ENCODE measurements around the gene RNF222.

RNF222 gene

GRCh38 chr17:8386841-8387240, 10.8 kb downstream of the RNF222 start:
- no peak overlapping the region for H3K4me3 ChIP-seq (ENCODE audit: low read depth, low read length)
- no peak for DNase-seq (ENCODE audit: low read depth)
- TF ChIP-seq POLR2A (IDR thresholded peaks at IDR 0.05; ENCODE audit: extremely low read depth, insufficient read length) (no peak), MAX (IDR thresholded peaks at IDR 0.05; ENCODE audit: low read depth, low read length) (no peak), MYC (IDR thresholded peaks at IDR 0.05; ENCODE audit: low read depth, low read length) (no peak), CTCF (IDR thresholded peaks at IDR 0.05; ENCODE audit: low read depth, low read length) (no peak)

GRCh38 chr17:8384801-8385378, 12.7 kb downstream of the RNF222 start:
- DNase-seq (ENCODE audit: low read depth) = no peak
- TF ChIP-seq MYC (IDR thresholded peaks at IDR 0.05; ENCODE audit: low read depth, low read length) = no peak
- TF ChIP-seq CTCF (IDR thresholded peaks at IDR 0.05; ENCODE audit: low read depth, low read length) = no peak
- no peak for TF ChIP-seq MAX (IDR thresholded peaks at IDR 0.05; ENCODE audit: low read depth, low read length)
- TF ChIP-seq POLR2A (IDR thresholded peaks at IDR 0.05; ENCODE audit: extremely low read depth, insufficient read length) = no peak
- H3K4me3 ChIP-seq (ENCODE audit: low read depth, low read length) = no peak overlapping the region

GRCh38 chr17:8383143-8383822, 14.3 kb downstream of the RNF222 start, which contains the start of gene RPL26:
RPL26 (minus strand) TSS chr17:8383193; CDS start chr17:8382310, 883 bp downstream.
- peak; percentile 94 for DNase-seq (ENCODE audit: low read depth)
- TF ChIP-seq MYC (IDR thresholded peaks at IDR 0.05; ENCODE audit: low read depth, low read length) = peak; percentile 85
- peak; percentile 38 for TF ChIP-seq CTCF (IDR thresholded peaks at IDR 0.05; ENCODE audit: low read depth, low read length)
- peak; percentile 59 for TF ChIP-seq MAX (IDR thresholded peaks at IDR 0.05; ENCODE audit: low read depth, low read length)
- peak; percentile 92 for TF ChIP-seq POLR2A (IDR thresholded peaks at IDR 0.05; ENCODE audit: extremely low read depth, insufficient read length)
- H3K4me3 ChIP-seq (ENCODE audit: low read depth, low read length) = peak within 1 kb of the TSS; percentile 99

GRCh38 chr17:8382880-8383142, 14.8 kb downstream of the RNF222 start:
- H3K4me3 ChIP-seq (ENCODE audit: low read depth, low read length) = peak overlapping the region; percentile 99
- TF ChIP-seq MYC (IDR thresholded peaks at IDR 0.05; ENCODE audit: low read depth, low read length) (no peak), MAX (IDR thresholded peaks at IDR 0.05; ENCODE audit: low read depth, low read length) (no peak), POLR2A (IDR thresholded peaks at IDR 0.05; ENCODE audit: extremely low read depth, insufficient read length) (no peak), CTCF (IDR thresholded peaks at IDR 0.05; ENCODE audit: low read depth, low read length) (no peak)
- DNase-seq (ENCODE audit: low read depth) = no peak

GRCh38 chr17:8382052-8382879, 15.4 kb downstream of the RNF222 start:
- no peak for TF ChIP-seq POLR2A (IDR thresholded peaks at IDR 0.05; ENCODE audit: extremely low read depth, insufficient read length)
- TF ChIP-seq MYC (IDR thresholded peaks at IDR 0.05; ENCODE audit: low read depth, low read length) = no peak
- TF ChIP-seq MAX (IDR thresholded peaks at IDR 0.05; ENCODE audit: low read depth, low read length) = no peak
- no peak for TF ChIP-seq CTCF (IDR thresholded peaks at IDR 0.05; ENCODE audit: low read depth, low read length)
- peak overlapping the region; percentile 99 for H3K4me3 ChIP-seq (ENCODE audit: low read depth, low read length)
- DNase-seq (ENCODE audit: low read depth) = peak; percentile 30

Measured in NB4 (cell line).